22Rv1 (cell line): ENCODE measurements around the gene ADGRG2.

Experiments
- ZFX ChIP-seq: fragments of 450-650 bp; IDR thresholded peaks from 2 replicates; pipeline ENCODE4 v1.6.1; 2017; ENCODE audit warnings: antibody characterized with exemption, borderline replicate concordance
- TF ChIP-seq, protein P1 (sequence below): fragments of 450-650 bp; IDR thresholded peaks from 2 replicates; pipeline ENCODE4 v1.5.1; 2017; ENCODE audit warnings: mild to moderate bottlenecking

DNA sequence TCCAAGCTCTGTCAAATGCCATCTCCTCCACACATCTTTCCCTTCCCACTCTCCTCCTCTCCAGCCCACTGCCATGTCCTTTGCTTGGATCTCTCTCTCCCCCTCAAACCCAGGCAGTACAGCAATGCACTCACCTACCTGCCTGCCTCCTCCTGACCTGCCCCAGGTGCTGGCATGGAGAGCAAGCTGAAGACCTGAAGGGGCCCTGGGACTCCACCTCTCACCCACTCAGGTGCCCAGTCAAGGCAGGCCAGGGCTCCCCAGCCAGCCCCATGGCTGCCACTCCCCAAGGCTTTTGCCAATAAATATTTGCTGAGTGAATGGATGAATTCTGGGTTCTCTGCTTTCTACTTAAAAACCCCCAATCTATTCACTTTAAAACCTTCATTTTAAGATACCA is 125.7 kb downstream of the ADGRG2 start:
- TF ChIP-seq, protein P1, sequence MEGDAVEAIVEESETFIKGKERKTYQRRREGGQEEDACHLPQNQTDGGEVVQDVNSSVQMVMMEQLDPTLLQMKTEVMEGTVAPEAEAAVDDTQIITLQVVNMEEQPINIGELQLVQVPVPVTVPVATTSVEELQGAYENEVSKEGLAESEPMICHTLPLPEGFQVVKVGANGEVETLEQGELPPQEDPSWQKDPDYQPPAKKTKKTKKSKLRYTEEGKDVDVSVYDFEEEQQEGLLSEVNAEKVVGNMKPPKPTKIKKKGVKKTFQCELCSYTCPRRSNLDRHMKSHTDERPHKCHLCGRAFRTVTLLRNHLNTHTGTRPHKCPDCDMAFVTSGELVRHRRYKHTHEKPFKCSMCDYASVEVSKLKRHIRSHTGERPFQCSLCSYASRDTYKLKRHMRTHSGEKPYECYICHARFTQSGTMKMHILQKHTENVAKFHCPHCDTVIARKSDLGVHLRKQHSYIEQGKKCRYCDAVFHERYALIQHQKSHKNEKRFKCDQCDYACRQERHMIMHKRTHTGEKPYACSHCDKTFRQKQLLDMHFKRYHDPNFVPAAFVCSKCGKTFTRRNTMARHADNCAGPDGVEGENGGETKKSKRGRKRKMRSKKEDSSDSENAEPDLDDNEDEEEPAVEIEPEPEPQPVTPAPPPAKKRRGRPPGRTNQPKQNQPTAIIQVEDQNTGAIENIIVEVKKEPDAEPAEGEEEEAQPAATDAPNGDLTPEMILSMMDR: no peak
- no peak for TF ChIP-seq ZFX
